OCI-M2 (cell line): Measurements from ENCODE around the gene CRYBG1.
"Not testable (repeated sequence)": the region's sequence is repeated elsewhere in the genome, so short reads cannot be mapped to it uniquely, and the experiment has no call there.

ENCODE experiments used
- DNase-seq: peaks from one replicate; lab custom pipeline; 2025; ENCODE audit not compliant: unreplicated experiment; lab: John Stamatoyannopoulos, UW

CRYBG1 gene

GRCh38 chr6:106574741-106575458 is 214.4 kb downstream of the CRYBG1 start:
- no peak for DNase-seq

GRCh38 chr6:106579281-106579680 is 218.8 kb downstream of the CRYBG1 start:
- no peak for DNase-seq

GRCh38 chr6:106581468-106581867 is 221.0 kb downstream of the CRYBG1 start:
- DNase-seq = no peak

GRCh38 chr6:106586815-106587415 is 226.4 kb downstream of the CRYBG1 start:
- no peak for DNase-seq

- DNase-seq = not testable (repeated sequence)
Observed at GRCh38 chr6:106588937-106589336, 228.4 kb downstream of the CRYBG1 start.

- DNase-seq = no peak
Observed at GRCh38 chr6:106591111-106591825, 230.8 kb downstream of the CRYBG1 start.

GRCh38 chr6:106599440-106599839 is 238.9 kb downstream of the CRYBG1 start:
- no peak for DNase-seq

GRCh38 chr6:106600329-106600728 is 239.8 kb downstream of the CRYBG1 start:
- DNase-seq = no peak

- peak; percentile 22 for DNase-seq
Observed at GRCh38 chr6:106608080-106608668, 247.7 kb downstream of the CRYBG1 start.

GRCh38 chr6:106609699-106610098 is 249.2 kb downstream of the CRYBG1 start:
- DNase-seq = no peak

GRCh38 chr6:106611030-106611429 is 250.5 kb downstream of the CRYBG1 start:
- no peak for DNase-seq

GRCh38 chr6:106612671-106613416 is 252.3 kb downstream of the CRYBG1 start:
- DNase-seq = no peak

GRCh38 chr6:106613590-106613989 is 253.1 kb downstream of the CRYBG1 start:
- no peak for DNase-seq

GRCh38 chr6:106614166-106614565 is 253.6 kb downstream of the CRYBG1 start:
- no peak for DNase-seq

GRCh38 chr6:106614592-106615257 is 254.2 kb downstream of the CRYBG1 start:
- no peak for DNase-seq

GRCh38 chr6:106617302-106617701 is 256.8 kb downstream of the CRYBG1 start:
- no peak for DNase-seq

GRCh38 chr6:106617857-106618256 is 257.3 kb downstream of the CRYBG1 start:
- no peak for DNase-seq

- DNase-seq = no peak
Observed at GRCh38 chr6:106618324-106618723, 257.8 kb downstream of the CRYBG1 start.

GRCh38 chr6:106619223-106619622 is 258.7 kb downstream of the CRYBG1 start:
- DNase-seq = no peak

GRCh38 chr6:106620931-106621672 is 260.6 kb downstream of the CRYBG1 start:
- no peak for DNase-seq
